Sigmoid colon (tissue), 7 donors: ENCODE results near the gene PDS5A. TPM values are rescaled to one million over a fixed set of nuclear protein-coding genes. Genes with fewer than 3 reads are reported as not detected.
"Not testable (repeated sequence)": the region's sequence is repeated elsewhere in the genome, so short reads cannot be mapped to it uniquely, and the experiment has no call there.

ENCODE experiments used
- DNase-seq: peaks from one replicate; pipeline ENCODE4 v3.0.0-alpha.2; 2019
- H3K27ac ChIP-seq, 4 donors: fragments of 200-600 bp; sonication (generic); one replicate each; pipeline ENCODE4 v1.5.1; 2016 to 2019; ENCODE audit warnings: mild to moderate bottlenecking in 1 of 4
- H3K27me3 ChIP-seq, 3 donors: fragments of 200-600 bp; sonication (generic); one replicate each; pipeline ENCODE4 v1.5.1; 2019; ENCODE audit warnings: mild to moderate bottlenecking in 1 of 3
- H3K36me3 ChIP-seq, 4 donors: fragments of 200-600 bp; sonication (generic); one replicate each; pipeline ENCODE4 v1.5.1; 2016 to 2019
- H3K4me1 ChIP-seq, 4 donors: fragments of 200-600 bp; sonication (generic); one replicate each; pipeline ENCODE4 v1.5.1; 2017 to 2019
- H3K4me3 ChIP-seq, 4 donors: fragments of 200-600 bp; sonication (generic); one replicate each; pipeline ENCODE4 v1.5.1; 2017 to 2019; ENCODE audit warnings: mild to moderate bottlenecking in 2 of 4, moderate library complexity in 1 of 4
- H3K9me3 ChIP-seq, 4 donors: fragments of 200-600 bp in 3 of 4; sonication (generic) in 3 of 4; one replicate each; pipeline versions ENCODE4 v1.5.1 to v1.6.1; 2013 to 2019
- CTCF ChIP-seq, 4 experiments: fragments of 450-650 bp in 3 of 4; fragments of 200-600 bp in 1 of 4; IDR thresholded peaks; one replicate each; pipeline ENCODE4 v1.5.1; 2016 to 2019; ENCODE audit warnings: antibody characterized with exemption in 4 of 4, mild to moderate bottlenecking in 3 of 4, moderate library complexity in 2 of 4
- EP300 ChIP-seq, 4 donors: sonication (generic); formaldehyde crosslinking; IDR thresholded peaks; one replicate each; pipeline ENCODE4 v1.6.1; 2017; ENCODE audit warnings: antibody characterized with exemption in 4 of 4
- POLR2A ChIP-seq, 2 donors: fragments of 450-650 bp; IDR thresholded peaks; one replicate each; pipeline ENCODE4 v1.6.1; 2016; ENCODE audit warnings: antibody characterized with exemption in 2 of 2, mild to moderate bottlenecking in 2 of 2, moderate library complexity in 2 of 2
- POLR2AphosphoS5 ChIP-seq, 4 donors: sonication (generic); formaldehyde crosslinking; IDR thresholded peaks; one replicate each; pipeline ENCODE4 v1.6.1; 2017; ENCODE audit warnings: antibody characterized with exemption in 4 of 4
- WGBS, 2 donors: extraction: QIAGEN DNeasy Blood & Tissue Kit; methylation state at CpG; one replicate each; pipeline ENCODE4 v1.1.7; 2013; 5-methylcytosine and 5-hydroxymethylcytosine counted together
- intact Hi-C: fragments of 100-400 bp; cut with DNase I; formaldehyde crosslinking; loops from one replicate; pipeline ENCODE4 v1.15.1; 2023
- polyA plus RNA-seq, 3 donors: library from polyadenylated mRNA; stranded (reverse); fragments of 200-250 nt; gene quantifications; one replicate each; pipeline ENCODE4 v1.2.3, GENCODE V29; 2013
- total RNA-seq, 4 donors: library from RNA; depleted of rRNA; stranded (reverse); fragments of >200 nt; gene quantifications; one replicate each; pipeline ENCODE4 v1.1.0, GENCODE V29; 2016
- donor health status: healthy with polysubstance abuse.
- donor health status: Bipolar disorder and iron deficiency.
- donor health status: healthy.

Gene PDS5A
- total and polyA plus RNA-seq, 7 donors, result 16.8 to 69.6 (median 57.1) TPM

DNA sequence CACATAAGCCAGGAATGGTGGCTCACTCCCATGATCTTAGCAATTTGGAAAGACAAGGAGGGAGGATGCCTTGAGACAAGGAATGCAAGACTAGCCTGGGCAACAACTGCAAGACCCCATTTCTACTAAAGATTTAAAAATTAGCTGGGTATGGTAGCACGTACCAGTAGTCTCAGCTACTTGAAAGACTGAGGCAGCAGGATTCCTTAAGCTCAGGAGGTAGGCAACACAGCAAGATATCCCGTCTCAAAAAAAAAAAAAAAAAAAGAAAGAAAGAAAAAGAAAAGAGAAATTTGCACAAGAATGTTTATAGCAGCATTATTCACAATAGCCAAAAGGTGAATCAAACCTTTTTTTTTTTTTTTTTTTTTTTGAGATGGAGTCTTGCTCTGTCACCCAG, 29.7 kb downstream of the PDS5A start:
- intact Hi-C loops, result no loop called here
- TF ChIP-seq EP300 (IDR thresholded peaks at IDR 0.05) (no peak), POLR2A (IDR thresholded peaks at IDR 0.05) (no peak), CTCF (IDR thresholded peaks at IDR 0.05) (no peak), POLR2AphosphoS5 (IDR thresholded peaks at IDR 0.05) (no peak)
- Histone ChIP-seq H3K27me3 (no peaks in the 10 kb centered on the region), H3K36me3 (no peaks in the 10 kb centered on the region), H3K4me3 (no peak overlapping the region), H3K9me3 (no peaks in the 10 kb centered on the region), H3K4me1 (peaks cover 0 to 28% (median 10%) of the 10 kb centered on the region in 4 donors), H3K27ac (no peak overlapping the region)
- no peak for DNase-seq
- 98% methylated on average over 2 of the region's 2 CpGs for WGBS, 2 donors

DNA sequence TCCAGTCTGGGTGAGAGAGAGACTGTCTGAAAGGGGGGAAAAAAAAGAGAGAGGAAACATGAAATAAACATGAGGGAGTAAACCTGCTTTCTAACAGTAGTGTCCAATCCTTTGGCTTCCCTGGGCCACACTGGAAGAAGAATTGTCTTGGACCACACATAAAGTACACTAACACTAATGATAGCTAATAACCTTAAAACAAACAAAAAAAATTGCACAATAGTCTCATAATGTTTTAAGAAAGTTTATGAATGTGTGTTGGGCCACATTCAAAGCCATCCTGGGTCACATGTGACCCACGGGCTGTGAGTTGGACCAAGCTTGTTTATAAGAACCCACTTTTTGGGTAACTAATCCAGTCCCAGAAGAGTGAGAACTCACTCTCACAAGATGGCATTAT, 30.3 kb downstream of the PDS5A start:
- intact Hi-C loops, result no loop called here
- Histone ChIP-seq H3K27ac (no peak overlapping the region), H3K4me3 (no peak overlapping the region), H3K4me1 (peaks cover 0 to 28% (median 10%) of the 10 kb centered on the region in 4 donors), H3K36me3 (no peaks in the 10 kb centered on the region), H3K27me3 (no peaks in the 10 kb centered on the region), H3K9me3 (no peaks in the 10 kb centered on the region)
- TF ChIP-seq CTCF (IDR thresholded peaks at IDR 0.05) (no peak), POLR2A (IDR thresholded peaks at IDR 0.05) (no peak), EP300 (IDR thresholded peaks at IDR 0.05) (no peak), POLR2AphosphoS5 (IDR thresholded peaks at IDR 0.05) (no peak)
- WGBS, 2 donors, result 51 to 70% methylated on average over 1 of the region's 1 CpG
- DNase-seq, result no peak

- DNase-seq, result not testable (repeated sequence)
Measured at GRCh38 chr4:39944245-39944644, 33.5 kb downstream of the PDS5A start.

DNA sequence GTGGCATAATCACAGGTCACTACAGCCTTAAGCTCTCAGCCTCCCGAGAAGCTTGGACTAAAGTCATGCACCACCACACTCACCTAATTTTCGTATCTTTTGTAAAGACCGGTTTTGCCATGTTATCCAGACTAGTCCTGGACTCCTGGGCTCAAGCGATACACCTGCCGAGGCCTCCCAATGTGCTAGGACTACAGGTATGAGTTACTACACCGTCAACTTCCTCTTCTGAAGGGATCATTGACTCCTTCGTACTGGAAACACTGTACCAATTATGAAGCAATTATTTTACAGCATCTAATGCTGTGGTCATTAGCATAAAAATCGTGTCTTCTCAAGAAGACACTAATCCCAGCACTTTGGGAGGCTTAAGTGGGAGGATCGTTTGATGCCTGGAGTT, 35.2 kb downstream of the PDS5A start:
- TF ChIP-seq POLR2AphosphoS5 (IDR thresholded peaks at IDR 0.05), result no peak
- no peak for TF ChIP-seq CTCF (IDR thresholded peaks at IDR 0.05)
- TF ChIP-seq EP300 (IDR thresholded peaks at IDR 0.05), result no peak
- no peak for TF ChIP-seq POLR2A (IDR thresholded peaks at IDR 0.05)
- no peak overlapping the region for H3K27ac ChIP-seq
- 81 to 86% methylated on average over 9 of the region's 9 CpGs for WGBS, 2 donors
- no peaks in the 10 kb centered on the region for H3K27me3 ChIP-seq
- H3K4me3 ChIP-seq, result no peak overlapping the region
- H3K4me1 ChIP-seq, result peaks cover 0 to 15% (median 3%) of the 10 kb centered on the region in 4 donors
- intact Hi-C loops, result no loop called here
- H3K9me3 ChIP-seq, result no peaks in the 10 kb centered on the region
- H3K36me3 ChIP-seq, result no peaks in the 10 kb centered on the region
- DNase-seq, result no peak

More at GRCh38 chr4:39944245-39944644, 33.5 kb downstream of the PDS5A start:
- H3K27me3 ChIP-seq, intact Hi-C loops, H3K27ac ChIP-seq, H3K9me3 ChIP-seq, H3K4me3 ChIP-seq, H3K36me3 ChIP-seq: not testable (repeated sequence)
- whole genome bisulfite sequencing, 2 donors, result 94 to 96% methylated on average over 10 of the region's 10 CpGs
- H3K4me1 ChIP-seq, result peaks cover 0 to 17% (median 2%) of the 10 kb centered on the region in 4 donors

- no peaks in the 10 kb centered on the region for H3K36me3 ChIP-seq
- H3K9me3 ChIP-seq, result no peaks in the 10 kb centered on the region
- no peak overlapping the region for H3K27ac ChIP-seq
- H3K27me3 ChIP-seq, result no peaks in the 10 kb centered on the region
- intact Hi-C loops, result no loop called here
- DNase-seq, result no peak
- WGBS, 2 donors, result 74 to 87% methylated on average over 2 of the region's 2 CpGs
- H3K4me3 ChIP-seq, result no peak overlapping the region
- peaks cover 0 to 10% (median 5%) of the 10 kb centered on the region in 4 donors for H3K4me1 ChIP-seq
- TF ChIP-seq EP300 (IDR thresholded peaks at IDR 0.05), result no peak
- no peak for TF ChIP-seq POLR2AphosphoS5 (IDR thresholded peaks at IDR 0.05)
Measured at GRCh38 chr4:39941682-39942217, 36.0 kb downstream of the PDS5A start.

GRCh38 chr4:39937683-39938268, 39.9 kb downstream of the PDS5A start:
- Histone ChIP-seq H3K9me3 (no peaks in the 10 kb centered on the region), H3K27me3 (no peaks in the 10 kb centered on the region), H3K4me1 (peaks cover 0 to 20% (median 18%) of the 10 kb centered on the region in 4 donors), H3K36me3 (no peaks in the 10 kb centered on the region), H3K4me3 (no peak overlapping the region), H3K27ac (no peak overlapping the region)
- TF ChIP-seq CTCF (IDR thresholded peaks at IDR 0.05), result no peak
- TF ChIP-seq EP300 (IDR thresholded peaks at IDR 0.05), result no peak
- TF ChIP-seq POLR2A (IDR thresholded peaks at IDR 0.05), result no peak
- no peak for TF ChIP-seq POLR2AphosphoS5 (IDR thresholded peaks at IDR 0.05)
- DNase-seq, result no peak
- WGBS, 2 donors, result 31 to 63% methylated on average over 2 of the region's 2 CpGs
- intact Hi-C loops, result no loop called here
